Bronchial epithelial cell (primary cell): ENCODE measurements around the gene SCFD2. TPM values are rescaled to one million over a fixed set of nuclear protein-coding genes. Genes with fewer than 3 reads are reported as not detected.
"Not testable (repeated sequence)": the region's sequence is repeated elsewhere in the genome, so short reads cannot be mapped to it uniquely, and the experiment has no call there.

ENCODE experiments used
- DNase-seq: peaks from one replicate; pipeline ENCODE4 v3.0.0-alpha.2; 2010; ENCODE audit warnings: low read depth
- FAIRE-seq: peaks from 2 replicates; lab custom pipeline; 2011; peaks lifted over from hg19 to GRCh38; lab: Jason Lieb, UNC
- H3K27me3 ChIP-seq: 2 replicates; pipeline ENCODE4 v1.5.1; 2011; ENCODE audit warnings: low read length; ENCODE audit not compliant: control insufficient read depth, insufficient read depth
- H3K36me3 ChIP-seq: 2 replicates; pipeline ENCODE4 v1.5.1; 2011; ENCODE audit warnings: low read length; ENCODE audit not compliant: control insufficient read depth, insufficient read depth
- H3K4me3 ChIP-seq: 2 replicates; pipeline ENCODE4 v1.5.1; 2011; ENCODE audit warnings: mild to moderate bottlenecking, low read depth, low read length, control low read depth
- total RNA-seq: library from RNA; depleted of rRNA; stranded (reverse); fragments of >200 nt; gene quantifications from 2 replicates; pipeline ENCODE4 v1.2.1, GENCODE V29; 2014
- TF ChIP-seq, protein P1 (sequence below): IDR thresholded peaks from 2 replicates; pipeline ENCODE4 v1.5.1; 2011; ENCODE audit warnings: mild to moderate bottlenecking, moderate library complexity, low read length, control low read depth, inconsistent platforms; ENCODE audit not compliant: insufficient read depth, severe bottlenecking

The SCFD2 gene
- total RNA-seq, 1 donor from 2014 or later = 21.9 TPM

DNA sequence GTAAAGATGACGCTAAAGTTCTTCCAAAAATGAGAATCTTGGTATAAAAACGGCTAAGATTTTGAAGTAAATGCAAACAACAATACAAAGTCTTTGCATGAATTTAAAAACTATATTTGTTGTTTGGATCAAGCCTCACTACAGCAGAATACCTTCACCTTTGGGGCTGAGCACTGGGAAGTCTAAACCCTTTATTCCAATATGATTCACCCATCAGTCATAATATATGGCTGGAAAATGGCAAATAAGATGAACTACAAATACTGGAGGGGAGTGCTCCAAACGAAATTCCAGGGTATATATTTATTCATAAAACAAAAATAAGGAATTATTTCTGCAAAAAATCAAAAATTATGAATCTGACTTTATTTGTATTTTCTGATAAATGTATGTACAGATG lies 138.4 kb downstream of the SCFD2 start:
- Histone ChIP-seq H3K36me3 (no peaks in the 10 kb centered on the region), H3K27me3 (no peaks in the 10 kb centered on the region), H3K4me3 (no peak overlapping the region)
- TF ChIP-seq, protein P1, sequence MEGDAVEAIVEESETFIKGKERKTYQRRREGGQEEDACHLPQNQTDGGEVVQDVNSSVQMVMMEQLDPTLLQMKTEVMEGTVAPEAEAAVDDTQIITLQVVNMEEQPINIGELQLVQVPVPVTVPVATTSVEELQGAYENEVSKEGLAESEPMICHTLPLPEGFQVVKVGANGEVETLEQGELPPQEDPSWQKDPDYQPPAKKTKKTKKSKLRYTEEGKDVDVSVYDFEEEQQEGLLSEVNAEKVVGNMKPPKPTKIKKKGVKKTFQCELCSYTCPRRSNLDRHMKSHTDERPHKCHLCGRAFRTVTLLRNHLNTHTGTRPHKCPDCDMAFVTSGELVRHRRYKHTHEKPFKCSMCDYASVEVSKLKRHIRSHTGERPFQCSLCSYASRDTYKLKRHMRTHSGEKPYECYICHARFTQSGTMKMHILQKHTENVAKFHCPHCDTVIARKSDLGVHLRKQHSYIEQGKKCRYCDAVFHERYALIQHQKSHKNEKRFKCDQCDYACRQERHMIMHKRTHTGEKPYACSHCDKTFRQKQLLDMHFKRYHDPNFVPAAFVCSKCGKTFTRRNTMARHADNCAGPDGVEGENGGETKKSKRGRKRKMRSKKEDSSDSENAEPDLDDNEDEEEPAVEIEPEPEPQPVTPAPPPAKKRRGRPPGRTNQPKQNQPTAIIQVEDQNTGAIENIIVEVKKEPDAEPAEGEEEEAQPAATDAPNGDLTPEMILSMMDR = no peak
- FAIRE-seq (no peak), DNase-seq (peak; percentile 7)

DNA sequence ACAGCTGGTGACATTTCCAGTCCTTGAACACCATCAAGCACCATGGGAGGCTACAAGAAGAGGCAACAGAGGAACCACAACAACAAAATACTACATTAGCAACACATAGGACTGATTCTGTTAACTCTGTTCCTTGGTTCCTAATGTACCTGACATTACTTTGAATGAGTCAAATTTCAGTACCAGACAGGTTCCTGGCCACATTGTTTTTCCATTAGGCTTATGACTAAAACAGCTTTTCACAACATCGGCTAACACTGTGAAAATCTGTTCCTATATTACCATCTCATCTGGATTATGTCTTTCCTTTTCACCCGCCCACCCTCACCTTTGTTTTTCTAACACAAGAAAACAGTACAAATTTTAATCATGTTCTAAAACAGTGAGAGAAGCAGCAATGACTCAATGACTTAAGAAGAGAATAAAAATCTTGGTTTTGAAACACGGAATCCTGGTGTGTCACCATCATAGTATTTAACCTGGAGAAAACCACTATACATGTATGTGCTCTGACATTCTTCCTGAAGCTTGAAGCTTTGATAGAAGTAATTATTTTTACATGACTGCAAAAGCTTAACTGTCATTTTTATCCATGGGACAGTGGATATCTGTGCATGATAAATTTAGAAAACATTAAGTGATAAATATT lies 143.9 kb downstream of the SCFD2 start:
- Histone ChIP-seq H3K4me3 (no peak overlapping the region), H3K27me3 (no peaks in the 10 kb centered on the region), H3K36me3 (no peaks in the 10 kb centered on the region)
- TF ChIP-seq, protein P1 = no peak
- DNase-seq = no peak
- no peak for FAIRE-seq

DNA sequence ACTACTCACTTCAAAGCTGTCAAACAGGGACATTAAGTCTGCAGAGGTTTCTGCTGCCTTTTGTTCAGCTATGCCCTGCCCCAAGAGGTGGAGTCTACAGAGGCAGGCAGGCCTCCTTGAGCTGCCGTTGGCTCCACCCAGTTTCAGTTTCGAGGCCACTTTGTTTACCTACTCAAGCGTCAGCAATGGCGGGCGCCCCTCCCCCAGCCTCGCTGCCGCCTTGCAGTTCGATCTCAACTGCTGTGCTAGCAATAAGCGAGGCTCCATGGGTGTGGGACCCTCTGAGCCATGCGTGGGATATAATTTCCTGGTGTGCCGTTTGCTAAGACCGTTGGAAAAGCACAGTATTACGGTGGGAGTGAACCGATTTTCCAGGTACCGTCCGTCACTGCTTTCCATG lies 146.7 kb downstream of the SCFD2 start:
- FAIRE-seq, DNase-seq, H3K27me3 ChIP-seq, H3K4me3 ChIP-seq, H3K36me3 ChIP-seq: not testable (repeated sequence)

DNA sequence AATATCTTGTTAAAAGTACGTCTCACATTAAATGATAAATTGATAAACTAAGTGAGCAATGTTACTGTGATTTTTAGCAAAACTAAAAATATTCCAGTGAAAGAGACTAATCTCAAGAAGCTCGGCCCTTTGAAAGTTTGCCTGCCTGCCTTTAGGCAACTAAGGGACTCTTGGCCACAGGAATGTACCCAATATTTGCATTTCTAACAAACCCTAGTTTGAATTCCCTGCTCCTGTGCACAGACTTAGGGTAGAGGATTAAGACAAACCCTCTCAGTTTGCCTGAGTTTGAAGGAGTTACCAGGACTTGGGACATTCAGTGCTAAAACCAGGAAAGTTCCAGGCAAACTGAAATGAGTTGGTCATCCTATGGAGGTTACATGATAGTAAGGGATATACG lies 157.1 kb downstream of the SCFD2 start:
- Histone ChIP-seq H3K4me3 (no peak overlapping the region), H3K36me3 (no peaks in the 10 kb centered on the region), H3K27me3 (no peaks in the 10 kb centered on the region)
- no peak for FAIRE-seq
- no peak for DNase-seq
- TF ChIP-seq, protein P1 = no peak

DNA sequence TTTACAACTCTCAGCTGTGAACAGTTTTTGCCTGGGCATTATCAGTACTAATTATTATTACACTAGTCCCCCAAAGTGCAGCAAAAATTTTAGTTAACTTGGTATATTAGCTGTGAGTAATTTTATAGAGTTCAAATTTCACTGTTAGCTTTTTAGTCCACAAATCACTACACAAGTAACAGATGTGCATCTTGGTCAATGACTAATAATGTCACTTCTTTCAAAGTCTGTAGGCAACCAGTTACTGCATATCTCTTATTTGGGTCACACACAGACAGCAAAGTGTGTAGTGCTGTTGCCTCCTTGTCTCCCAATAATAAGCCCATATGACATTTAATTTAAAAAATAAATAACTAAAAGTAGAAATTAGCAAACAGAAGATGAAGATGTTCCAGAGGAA lies 159.9 kb downstream of the SCFD2 start:
- TF ChIP-seq, protein P1 = no peak
- no peak for FAIRE-seq
- DNase-seq = no peak

DNA sequence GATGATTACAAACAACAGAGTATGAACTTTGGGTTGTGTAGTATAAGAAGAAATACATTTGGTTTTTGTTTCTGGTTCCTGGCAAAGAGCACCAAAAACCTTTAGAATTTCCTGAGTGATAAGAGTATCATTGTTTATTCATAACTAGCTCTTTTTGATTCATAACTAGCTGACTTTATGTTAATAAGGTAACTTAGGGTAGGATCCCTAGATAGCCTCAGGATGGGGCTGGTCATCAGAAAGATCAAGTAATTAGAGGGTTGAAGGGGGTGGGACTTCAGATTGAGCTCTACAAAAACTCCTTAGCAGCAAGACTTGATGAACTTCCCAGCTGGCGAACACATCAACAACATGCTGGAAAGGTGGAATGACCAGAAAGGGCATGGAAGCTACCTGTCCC lies 166.5 kb downstream of the SCFD2 start:
- DNase-seq = no peak
- no peaks in the 10 kb centered on the region for H3K27me3 ChIP-seq
- no peak overlapping the region for H3K4me3 ChIP-seq
- TF ChIP-seq, protein P1 = no peak
- no peaks in the 10 kb centered on the region for H3K36me3 ChIP-seq
- FAIRE-seq = no peak

More for the DNA sequence above, 159.9 kb downstream of the SCFD2 start:
- no peaks in the 10 kb centered on the region for H3K36me3 ChIP-seq
- H3K4me3 ChIP-seq = no peak overlapping the region
- no peaks in the 10 kb centered on the region for H3K27me3 ChIP-seq
